A549 (cell line): ENCODE measurements around the gene PKP2.

Experiments
- CTCF ChIP-seq: fragments of >200 bp; sonication (Bioruptor Twin); formaldehyde crosslinking; IDR thresholded peaks from 3 replicates; pipeline ENCODE4 v1.5.1; 2016
- E2F6 ChIP-seq: IDR thresholded peaks from 2 replicates; pipeline ENCODE4 v1.6.1; 2012; ENCODE audit warnings: low read depth, borderline replicate concordance
- EP300 ChIP-seq, 2 experiments: fragments of >200 bp; sonication (Bioruptor Twin); formaldehyde crosslinking; IDR thresholded peaks; 2 replicates in 1 of 2; 3 replicates in 1 of 2; pipeline ENCODE4 v1.6.1; 2016 to 2017
- KDM1A ChIP-seq: fragments of 200-600 bp; sonication (generic); IDR thresholded peaks from 2 replicates; pipeline ENCODE4 v1.6.1; 2016; ENCODE audit warnings: low read depth, mild to moderate bottlenecking
- KDM5A ChIP-seq: fragments of 200-600 bp; sonication (generic); IDR thresholded peaks from 2 replicates; pipeline ENCODE4 v1.6.1; 2016; ENCODE audit warnings: antibody characterized with exemption, mild to moderate bottlenecking
- MAX ChIP-seq: IDR thresholded peaks from 2 replicates; pipeline ENCODE4 v1.6.1; 2012
- POLR2A ChIP-seq: IDR thresholded peaks from 2 replicates; pipeline ENCODE4 v1.6.1; 2012; ENCODE audit warnings: mild to moderate bottlenecking, low read length
- RAD21 ChIP-seq, 2 experiments: fragments of >200 bp in 1 of 2; sonication (Bioruptor Twin) in 1 of 2; formaldehyde crosslinking in 1 of 2; IDR thresholded peaks in 1 of 2; conservative IDR thresholded peaks in 1 of 2; 2 replicates in 1 of 2; 3 replicates in 1 of 2; pipeline ENCODE4 v1.6.1; 2012 to 2018; ENCODE audit warnings: inconsistent platforms in 1 of 2
- REST ChIP-seq: fragments of 200-600 bp; sonication (generic); IDR thresholded peaks from 2 replicates; pipeline ENCODE4 v1.6.1; 2016; ENCODE audit warnings: antibody characterized with exemption, mild to moderate bottlenecking, moderate library complexity
- SMC3 ChIP-seq: fragments of >200 bp; sonication (Bioruptor Twin); formaldehyde crosslinking; IDR thresholded peaks from 3 replicates; pipeline ENCODE4 v1.6.1; 2018; ENCODE audit warnings: inconsistent platforms

DNA sequence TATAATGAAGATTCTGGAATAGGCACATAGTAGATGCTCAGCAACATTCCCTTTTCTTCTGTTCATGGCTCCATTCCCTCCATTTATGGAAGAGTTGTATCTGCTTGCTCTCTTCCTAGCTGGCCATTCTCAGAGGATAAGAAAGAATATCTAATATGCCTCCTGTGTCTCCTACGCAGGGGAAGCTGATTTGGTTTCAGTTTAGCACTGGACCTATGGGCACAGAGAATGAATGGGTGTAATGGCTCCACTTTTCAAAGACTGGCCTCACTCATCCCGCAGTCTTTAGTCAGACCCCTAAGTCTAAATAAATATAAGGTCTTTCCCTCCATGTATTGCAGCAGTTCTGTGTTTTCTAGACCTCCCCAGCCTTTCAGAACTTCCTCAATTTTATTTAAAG lies 2.0 kb downstream of the PKP2 start:
- TF ChIP-seq CTCF (no peak), POLR2A (no peak), EP300 (IDR thresholded peaks at IDR 0.05) (no peak), SMC3 (no peak), KDM1A (no peak), RAD21 (conservative IDR thresholded peaks at IDR 0.05 in 1 of 2, IDR thresholded peaks at IDR 0.05 in 1 of 2) (no peak), KDM5A (no peak), MAX (no peak), REST (no peak), E2F6 (no peak)
